Peyer's patch (tissue), 4 donors: Measurements from ENCODE around the gene PTPN9. TPM values are rescaled to one million over a fixed set of nuclear protein-coding genes. Genes with fewer than 3 reads are reported as not detected.

Experiments used
- DNase-seq, 3 donors: peaks; one replicate each; pipeline ENCODE4 v3.0.0-alpha.2; 2017 to 2019
- H3K27ac ChIP-seq, 4 donors: fragments of 200-600 bp; sonication (generic); one replicate each; pipeline ENCODE4 v1.5.1; 2016 to 2019
- H3K27me3 ChIP-seq, 2 donors: fragments of 200-600 bp; sonication (generic); one replicate each; pipeline ENCODE4 v1.5.1; 2019
- H3K36me3 ChIP-seq, 3 donors: fragments of 200-600 bp; sonication (generic); one replicate each; pipeline ENCODE4 v1.5.1; 2016 to 2019
- H3K4me1 ChIP-seq, 4 donors: fragments of 200-600 bp; sonication (generic); one replicate each; pipeline ENCODE4 v1.5.1; 2016 to 2019
- H3K4me3 ChIP-seq, 4 donors: fragments of 200-600 bp; sonication (generic); 1 replicate in 3 of 4; 2 replicates in 1 of 4; pipeline ENCODE4 v1.5.1; 2016 to 2019; ENCODE audit warnings: mild to moderate bottlenecking in 1 of 4
- H3K9me3 ChIP-seq, 4 donors: fragments of 200-600 bp; sonication (generic); one replicate each; pipeline ENCODE4 v1.5.1; 2016 to 2019; ENCODE audit warnings: mild to moderate bottlenecking in 1 of 4
- POLR2A ChIP-seq, 2 donors: fragments of 450-650 bp; IDR thresholded peaks; one replicate each; pipeline ENCODE4 v1.5.1; 2017; ENCODE audit warnings: antibody characterized with exemption in 2 of 2, mild to moderate bottlenecking in 2 of 2, moderate library complexity in 2 of 2
- total RNA-seq, 4 donors: library from RNA; depleted of rRNA; stranded (reverse); fragments of >200 nt; gene quantifications; one replicate each; pipeline ENCODE4 v1.1.0, GENCODE V29; 2016
- TF ChIP-seq, protein P1 (sequence below), 6 experiments: fragments of 450-650 bp in 4 of 6; fragments of 200-600 bp in 2 of 6; sonication (generic) in 1 of 6; IDR thresholded peaks; one replicate each; pipeline ENCODE4 v1.5.1; 2017 to 2019; ENCODE audit warnings: antibody characterized with exemption in 6 of 6, mild to moderate bottlenecking in 3 of 6, moderate library complexity in 1 of 6

PTPN9 gene
- total RNA-seq, 4 donors from 2014 or later = 17.3 to 33.0 (median 28.5) TPM

DNA sequence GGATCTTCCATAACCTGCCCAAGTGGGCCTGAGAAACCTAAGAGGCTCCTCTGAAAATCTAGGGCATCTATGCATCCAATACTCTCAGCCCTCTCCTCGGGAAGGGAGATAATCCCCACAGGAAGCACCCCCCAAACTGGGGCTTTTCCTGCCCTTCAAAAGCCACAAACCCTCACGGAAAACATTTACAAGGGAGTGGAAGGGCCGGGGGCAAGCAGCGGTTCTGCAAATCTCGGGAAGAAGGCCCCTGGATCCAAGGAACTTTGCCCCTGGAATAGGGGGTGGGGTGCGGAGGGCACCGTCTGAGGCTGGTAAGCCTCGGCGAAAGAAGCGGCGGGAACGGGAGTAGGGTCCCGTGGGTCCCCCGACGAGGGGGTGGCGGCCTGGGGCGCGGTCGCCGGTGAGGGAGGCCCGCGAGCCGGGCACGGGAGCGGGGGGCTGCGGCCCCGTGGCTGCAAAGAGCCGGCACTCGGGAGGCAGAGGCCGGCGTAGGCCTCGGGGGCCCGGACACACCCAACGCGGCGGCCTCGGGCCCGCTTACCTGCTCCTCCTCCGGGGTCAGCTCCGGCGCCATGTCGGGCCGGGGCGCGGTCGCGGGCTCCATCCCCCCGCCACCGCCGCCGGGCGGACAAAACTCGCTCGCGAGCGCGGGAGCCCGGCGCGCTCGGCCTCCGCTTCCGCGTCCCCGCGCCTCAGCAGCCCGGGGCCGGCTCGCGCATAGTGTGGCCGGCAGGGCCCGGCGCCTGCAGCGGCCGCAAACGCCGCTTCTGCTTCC lies 755 bp downstream of the PTPN9 start:
- Histone ChIP-seq H3K4me3 (peak overlapping the region; percentile 77 to 96 (median 94)), H3K27ac (peak overlapping the region; percentile 86 to 93 (median 89)), H3K4me1 (peaks cover 0 to 17% (median 3%) of the 10 kb centered on the region in 4 donors), H3K9me3 (no peaks in the 10 kb centered on the region), H3K36me3 (no peaks in the 10 kb centered on the region), H3K27me3 (no peaks in the 10 kb centered on the region)
- TF ChIP-seq, protein P1, sequence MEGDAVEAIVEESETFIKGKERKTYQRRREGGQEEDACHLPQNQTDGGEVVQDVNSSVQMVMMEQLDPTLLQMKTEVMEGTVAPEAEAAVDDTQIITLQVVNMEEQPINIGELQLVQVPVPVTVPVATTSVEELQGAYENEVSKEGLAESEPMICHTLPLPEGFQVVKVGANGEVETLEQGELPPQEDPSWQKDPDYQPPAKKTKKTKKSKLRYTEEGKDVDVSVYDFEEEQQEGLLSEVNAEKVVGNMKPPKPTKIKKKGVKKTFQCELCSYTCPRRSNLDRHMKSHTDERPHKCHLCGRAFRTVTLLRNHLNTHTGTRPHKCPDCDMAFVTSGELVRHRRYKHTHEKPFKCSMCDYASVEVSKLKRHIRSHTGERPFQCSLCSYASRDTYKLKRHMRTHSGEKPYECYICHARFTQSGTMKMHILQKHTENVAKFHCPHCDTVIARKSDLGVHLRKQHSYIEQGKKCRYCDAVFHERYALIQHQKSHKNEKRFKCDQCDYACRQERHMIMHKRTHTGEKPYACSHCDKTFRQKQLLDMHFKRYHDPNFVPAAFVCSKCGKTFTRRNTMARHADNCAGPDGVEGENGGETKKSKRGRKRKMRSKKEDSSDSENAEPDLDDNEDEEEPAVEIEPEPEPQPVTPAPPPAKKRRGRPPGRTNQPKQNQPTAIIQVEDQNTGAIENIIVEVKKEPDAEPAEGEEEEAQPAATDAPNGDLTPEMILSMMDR (IDR thresholded peaks at IDR 0.05) = peak in 2 of 6 experiments; percentile 1 to 7
- peak in 1 of 2 donors; percentile 12 for TF ChIP-seq POLR2A (IDR thresholded peaks at IDR 0.05)
- DNase-seq = peak in 2 of 3 donors; percentile 59 to 72

- Histone ChIP-seq H3K9me3 (no peaks in the 10 kb centered on the region), H3K27ac (peak overlapping the region; percentile 86 to 93 (median 89)), H3K36me3 (no peaks in the 10 kb centered on the region), H3K4me3 (peak overlapping the region; percentile 77 to 96 (median 94)), H3K4me1 (peaks cover 0 to 22% (median 3%) of the 10 kb centered on the region in 4 donors), H3K27me3 (no peaks in the 10 kb centered on the region)
- TF ChIP-seq POLR2A (IDR thresholded peaks at IDR 0.05) = no peak
- TF ChIP-seq, protein P1 (IDR thresholded peaks at IDR 0.05) = no peak
- peak in 1 of 3 donors; percentile 40 for DNase-seq
Observed at GRCh38 chr15:75577401-75578172, 1.5 kb downstream of the PTPN9 start.

DNA sequence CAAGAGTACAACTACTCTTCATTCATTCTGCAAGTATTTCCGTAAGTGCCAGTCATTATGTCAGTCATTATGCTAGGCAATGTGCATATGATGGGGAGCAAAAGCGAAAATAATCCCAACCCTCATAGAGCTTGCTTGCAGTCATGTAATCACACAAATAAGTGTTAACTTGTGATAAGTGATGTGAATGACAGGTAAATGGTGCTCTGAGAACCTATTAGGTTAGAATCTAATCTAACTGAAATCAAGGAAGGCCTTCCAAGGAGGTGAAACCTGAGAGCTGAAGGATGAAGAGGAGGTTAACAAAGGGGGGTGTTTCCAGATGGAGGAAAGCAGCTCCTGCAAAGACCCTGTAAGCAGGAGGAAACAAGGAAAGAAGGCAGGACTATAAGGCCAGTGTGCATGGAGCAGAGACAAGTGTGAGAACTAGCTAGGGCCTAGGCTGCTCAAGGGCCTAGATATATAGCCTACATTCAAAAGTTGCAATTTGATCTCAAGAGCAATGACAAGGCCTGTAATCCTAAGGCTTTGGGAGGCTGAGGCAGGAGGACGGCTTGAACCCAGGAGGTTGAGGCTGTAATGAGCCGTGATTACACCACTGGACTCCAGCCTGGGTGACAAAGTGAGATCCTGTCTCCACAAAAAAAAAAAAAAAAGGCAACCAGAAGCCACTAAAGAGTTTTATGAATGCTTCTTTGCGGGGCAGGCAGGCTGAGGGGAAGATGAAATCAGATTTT lies 5.3 kb downstream of the PTPN9 start:
- H3K9me3 ChIP-seq = no peaks in the 10 kb centered on the region
- TF ChIP-seq, protein P1 (IDR thresholded peaks at IDR 0.05) = no peak
- no peak for TF ChIP-seq POLR2A (IDR thresholded peaks at IDR 0.05)
- H3K27me3 ChIP-seq = no peaks in the 10 kb centered on the region
- peaks cover 0 to 22% (median 3%) of the 10 kb centered on the region in 4 donors for H3K4me1 ChIP-seq
- H3K4me3 ChIP-seq = no peak overlapping the region
- no peaks in the 10 kb centered on the region for H3K36me3 ChIP-seq
- no peak overlapping the region for H3K27ac ChIP-seq
- no peak for DNase-seq

- no peaks in the 10 kb centered on the region for H3K9me3 ChIP-seq
- no peaks in the 10 kb centered on the region for H3K27me3 ChIP-seq
- no peak overlapping the region for H3K4me3 ChIP-seq
- H3K4me1 ChIP-seq = peaks cover 0 to 5% (median 0%) of the 10 kb centered on the region in 4 donors
- TF ChIP-seq, protein P1 (IDR thresholded peaks at IDR 0.05) = no peak
- TF ChIP-seq POLR2A (IDR thresholded peaks at IDR 0.05) = no peak
- DNase-seq = peak in 1 of 3 donors; percentile 29
- H3K27ac ChIP-seq = no peak overlapping the region
- H3K36me3 ChIP-seq = no peaks in the 10 kb centered on the region
Observed at GRCh38 chr15:75570126-75570845, 8.8 kb downstream of the PTPN9 start.
